ENCODE measurements around the gene PLXDC2.

The PLXDC2 gene

GRCh38 chr10:19824381-19825342 lies 8.4 kb downstream of the PLXDC2 start:
- no peak for DNase-seq (ENCODE audit: low read depth)

GRCh38 chr10:19825700-19826099 lies 9.5 kb downstream of the PLXDC2 start:
- no peak for DNase-seq (ENCODE audit: low read depth)
- TF ChIP-seq CTCF (IDR thresholded peaks at IDR 0.05; ENCODE audit: control insufficient read depth, insufficient read depth, low read depth, low read length, missing control alignments), result no peak
- no peak overlapping the region for H3K4me3 ChIP-seq (ENCODE audit: control insufficient read depth, low read depth, low read length)

More at GRCh38 chr10:19824381-19825342, 8.4 kb downstream of the PLXDC2 start:
- no peak overlapping the region for H3K4me3 ChIP-seq (ENCODE audit: control insufficient read depth, low read depth, low read length)
- TF ChIP-seq CTCF (IDR thresholded peaks at IDR 0.05; ENCODE audit: control insufficient read depth, insufficient read depth, low read depth, low read length, missing control alignments), result no peak

- peak; percentile 40 for DNase-seq (ENCODE audit: low read depth)
- no peak for TF ChIP-seq CTCF (IDR thresholded peaks at IDR 0.05; ENCODE audit: control insufficient read depth, insufficient read depth, low read depth, low read length, missing control alignments)
- no peak overlapping the region for H3K4me3 ChIP-seq (ENCODE audit: control insufficient read depth, low read depth, low read length)
These were observed 10.5 kb downstream of the PLXDC2 start for GRCh38 chr10:19826712-19827111.

- no peak for TF ChIP-seq CTCF (IDR thresholded peaks at IDR 0.05; ENCODE audit: control insufficient read depth, insufficient read depth, low read depth, low read length, missing control alignments)
- H3K4me3 ChIP-seq (ENCODE audit: control insufficient read depth, low read depth, low read length), result no peak overlapping the region
- DNase-seq (ENCODE audit: low read depth), result no peak
These were observed 12.2 kb downstream of the PLXDC2 start for GRCh38 chr10:19828278-19829049.

GRCh38 chr10:19832699-19833098 lies 16.5 kb downstream of the PLXDC2 start:
- no peak overlapping the region for H3K4me3 ChIP-seq (ENCODE audit: control insufficient read depth, low read depth, low read length)
- no peak for DNase-seq (ENCODE audit: low read depth)
- no peak for TF ChIP-seq CTCF (IDR thresholded peaks at IDR 0.05; ENCODE audit: control insufficient read depth, insufficient read depth, low read depth, low read length, missing control alignments)

- no peak overlapping the region for H3K4me3 ChIP-seq (ENCODE audit: control insufficient read depth, low read depth, low read length)
- DNase-seq (ENCODE audit: low read depth), result no peak
- no peak for TF ChIP-seq CTCF (IDR thresholded peaks at IDR 0.05; ENCODE audit: control insufficient read depth, insufficient read depth, low read depth, low read length, missing control alignments)
These were observed 17.1 kb downstream of the PLXDC2 start for GRCh38 chr10:19833170-19833824.
